EH (cell line): ENCODE results near the gene KIF3C.
"Not testable (repeated sequence)": the region's sequence is repeated elsewhere in the genome, so short reads cannot be mapped to it uniquely, and the experiment has no call there.

Experiments
- DNase-seq: peaks from one replicate; pipeline ENCODE4 v3.0.0-alpha.2; 2015; ENCODE audit warnings: low read depth

KIF3C gene

DNA sequence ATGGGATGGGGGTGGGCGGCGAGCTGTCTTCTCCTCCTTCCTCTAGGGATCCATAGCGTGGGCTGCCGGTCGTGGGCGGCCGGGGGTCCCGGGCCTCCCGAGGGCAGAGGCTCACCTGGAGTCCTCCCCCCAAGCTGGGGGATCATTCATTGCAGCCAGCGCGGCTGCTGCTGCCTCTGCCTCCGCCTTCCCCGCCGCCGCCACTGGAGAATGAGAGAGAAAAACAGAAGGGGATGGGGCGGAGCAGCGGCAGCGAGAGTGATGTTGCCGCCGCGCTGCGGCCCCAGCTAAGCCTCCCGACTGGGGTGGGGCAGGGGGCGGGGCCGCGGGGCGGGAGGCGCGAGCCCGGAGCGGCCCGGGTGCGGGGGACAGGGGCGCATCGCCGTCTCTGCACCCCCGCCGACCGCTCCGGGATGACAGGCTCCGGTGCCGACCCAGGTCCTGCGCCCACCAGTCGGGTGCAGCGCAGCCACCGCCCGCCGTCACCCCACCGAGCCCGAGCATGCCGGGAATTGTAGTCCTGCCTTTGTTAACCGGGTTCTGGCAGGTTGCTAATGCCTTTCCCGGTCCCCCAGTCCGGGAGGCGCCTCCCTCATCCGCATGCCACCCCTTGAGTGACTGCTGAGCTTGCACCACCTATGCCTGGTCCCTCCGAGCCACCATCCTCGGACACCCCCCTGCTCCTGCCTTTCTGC, at the start of gene KIF3C:
Gene KIF3C, minus strand, starts transcription at position 225 of the 695 bp plus-strand sequence. CDS start 580 bp downstream, outside the sequence.
- peak; percentile 69 for DNase-seq

DNA sequence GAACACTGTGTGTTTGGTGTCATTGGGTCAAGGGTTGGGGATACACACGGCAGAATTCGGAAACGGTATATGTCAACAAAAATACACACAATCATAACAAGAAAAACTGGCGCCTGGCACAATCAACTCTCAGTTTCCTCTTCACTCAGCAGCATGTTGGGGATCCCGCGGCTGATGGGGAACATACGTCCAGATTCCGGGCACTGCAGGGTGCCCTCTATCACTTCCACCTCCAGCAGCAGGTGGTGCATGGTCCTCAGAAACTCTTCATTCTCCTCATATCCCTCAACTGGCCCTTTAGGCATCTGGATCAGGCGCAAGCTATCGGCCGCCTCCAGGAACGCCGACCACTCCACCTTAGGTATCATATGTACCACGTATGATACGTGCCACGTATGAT, 45.8 kb upstream of the KIF3C start:
- not testable (repeated sequence) for DNase-seq

DNA sequence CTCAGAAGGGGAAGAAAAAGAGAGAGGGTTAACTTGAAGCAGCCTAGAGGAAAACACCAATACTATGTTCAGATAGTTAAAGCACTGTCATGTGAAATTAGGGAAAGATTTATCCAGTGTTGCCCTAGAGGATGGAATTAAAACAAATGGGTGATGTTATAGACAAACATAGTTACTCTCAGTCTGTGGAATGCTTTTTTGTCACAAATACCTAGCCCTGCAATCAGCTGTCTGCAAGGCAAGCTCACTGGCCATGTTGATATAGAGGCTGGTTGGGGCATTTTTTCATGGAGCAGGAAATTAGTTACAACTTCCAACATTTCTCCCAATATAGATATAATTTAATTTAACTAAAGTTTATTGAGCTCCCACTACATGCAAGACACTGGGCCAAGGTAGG, 43.2 kb upstream of the KIF3C start:
- no peak for DNase-seq

DNA sequence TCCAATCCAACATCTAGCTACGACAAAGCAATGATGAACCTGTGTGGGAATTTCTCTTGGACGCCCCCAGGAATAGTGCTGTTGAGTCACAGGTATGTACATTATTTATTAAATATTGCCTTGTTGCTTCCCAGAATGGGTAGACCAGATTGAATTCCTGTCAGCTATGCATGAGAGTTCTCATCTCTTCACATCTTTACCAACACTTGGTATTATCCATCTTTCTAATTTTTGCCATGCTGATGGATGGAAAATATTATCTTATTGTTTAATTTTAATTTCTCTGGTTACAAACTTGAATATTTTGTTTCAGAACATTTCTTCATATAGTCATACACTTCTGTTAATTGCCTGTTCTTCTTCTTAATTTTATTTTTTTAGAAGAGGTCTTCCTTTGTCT, 42.0 kb upstream of the KIF3C start:
- no peak for DNase-seq

DNA sequence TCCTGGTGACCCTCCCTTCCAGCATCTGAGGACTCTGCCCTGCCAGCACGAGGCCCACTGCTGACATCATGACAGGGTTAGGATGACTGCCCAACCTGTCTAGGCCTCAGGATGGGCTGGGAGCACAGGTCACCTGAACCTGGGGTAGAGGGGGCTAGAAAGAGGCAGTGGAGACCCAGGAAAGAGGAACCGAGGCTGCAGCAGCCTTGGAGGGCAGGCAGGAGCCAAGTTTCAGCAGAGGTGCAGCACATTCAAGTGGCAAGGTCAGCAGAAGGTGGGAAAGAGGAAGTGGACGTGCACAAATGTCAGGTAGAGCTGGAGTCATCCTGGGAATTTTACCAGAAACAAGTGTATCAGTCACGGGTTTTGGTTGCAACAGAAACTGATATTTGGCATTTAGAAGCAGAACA, 37.9 kb upstream of the KIF3C start:
- DNase-seq: no peak

DNA sequence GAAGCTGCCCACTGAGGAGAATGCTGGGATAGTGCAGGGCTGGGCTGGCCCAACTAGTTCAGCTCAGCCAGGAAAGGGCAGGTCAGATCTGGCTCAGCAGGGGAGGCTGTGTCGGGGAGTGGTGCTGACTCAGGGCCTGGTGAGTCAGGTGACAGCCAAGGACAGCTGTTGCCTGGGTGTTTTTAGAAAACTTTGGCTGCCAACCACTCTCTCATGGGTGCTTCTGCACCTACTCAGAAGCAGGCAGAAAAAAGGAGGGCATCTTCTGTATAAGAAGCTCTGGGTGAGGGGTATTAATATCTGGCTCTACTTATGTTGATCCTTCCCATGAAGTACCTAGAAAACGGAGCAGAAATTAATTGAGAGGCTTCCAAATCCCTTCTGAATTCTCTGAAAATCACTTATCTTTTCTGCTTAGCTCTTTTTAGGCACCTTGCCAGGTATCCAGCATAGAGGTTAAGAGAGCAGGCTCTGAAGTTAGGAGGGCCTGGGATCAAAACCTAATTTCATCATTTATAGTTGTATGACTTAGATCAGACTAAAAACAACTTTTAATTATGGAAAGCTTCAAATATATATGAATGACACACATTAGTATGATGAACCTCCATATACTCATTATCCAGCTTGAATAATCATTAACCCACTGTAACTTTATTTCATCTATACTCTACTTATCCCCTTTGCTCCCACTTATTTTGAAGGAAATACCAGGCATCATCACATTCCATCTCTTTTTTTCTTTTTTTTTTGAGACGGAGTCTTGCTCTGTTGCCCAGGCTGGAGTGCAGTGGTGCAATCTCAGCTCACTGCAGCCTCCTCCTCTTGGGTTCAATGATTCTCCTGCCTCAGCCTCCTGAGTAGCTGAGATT, 36.1 kb upstream of the KIF3C start:
- DNase-seq: peak; percentile 85

DNA sequence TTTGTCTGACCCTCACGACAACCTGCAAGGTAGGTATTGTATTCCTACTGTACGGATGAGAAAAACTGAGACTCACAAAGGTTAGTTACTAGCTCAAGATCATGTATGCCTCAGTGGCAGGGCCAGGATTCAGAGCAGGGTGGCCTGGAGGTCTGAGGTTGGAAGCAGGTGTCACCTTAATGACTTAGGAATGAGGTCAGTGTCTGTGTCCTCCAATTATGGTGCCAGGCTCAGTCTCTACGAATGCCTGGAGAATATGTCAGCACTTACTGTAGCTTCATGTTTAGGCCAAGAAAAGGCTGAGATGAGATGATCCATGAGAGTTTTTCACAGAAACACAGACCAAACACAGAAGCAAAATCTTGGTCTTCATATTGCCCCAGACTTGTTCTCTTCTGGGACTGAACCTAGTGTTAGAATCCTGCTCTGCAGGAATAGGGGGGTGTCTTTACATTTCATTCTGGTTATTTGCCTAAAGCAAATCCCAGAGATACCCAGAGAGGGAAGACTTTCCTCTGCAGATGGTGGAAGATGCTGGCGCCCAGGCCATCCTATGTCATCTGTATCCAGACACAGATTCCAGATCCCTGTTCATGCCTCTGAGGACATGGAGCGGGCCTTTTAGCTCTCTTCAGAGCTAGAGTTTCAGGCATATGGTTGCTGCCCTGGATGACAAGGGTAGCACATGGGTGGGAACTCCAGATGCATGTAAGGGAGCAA, 35.3 kb upstream of the KIF3C start:
- no peak for DNase-seq

DNA sequence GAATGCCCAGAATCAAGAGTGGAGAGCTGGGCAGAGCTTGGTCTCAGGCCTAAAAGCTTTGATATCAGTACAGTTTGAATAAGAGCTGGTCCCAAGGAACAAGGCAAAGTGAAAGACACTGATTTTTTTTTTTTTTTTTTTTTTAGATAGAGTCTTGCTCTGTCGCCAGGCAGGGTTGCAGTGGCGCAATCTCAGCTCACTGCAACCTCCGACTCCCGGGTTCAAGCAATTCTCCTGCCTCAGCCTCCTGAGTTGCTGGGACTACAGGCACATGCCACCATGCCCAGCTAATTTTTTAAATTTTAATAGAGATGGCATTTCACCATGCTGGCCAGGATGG, 34.4 kb upstream of the KIF3C start:
- not testable (repeated sequence) for DNase-seq

DNA sequence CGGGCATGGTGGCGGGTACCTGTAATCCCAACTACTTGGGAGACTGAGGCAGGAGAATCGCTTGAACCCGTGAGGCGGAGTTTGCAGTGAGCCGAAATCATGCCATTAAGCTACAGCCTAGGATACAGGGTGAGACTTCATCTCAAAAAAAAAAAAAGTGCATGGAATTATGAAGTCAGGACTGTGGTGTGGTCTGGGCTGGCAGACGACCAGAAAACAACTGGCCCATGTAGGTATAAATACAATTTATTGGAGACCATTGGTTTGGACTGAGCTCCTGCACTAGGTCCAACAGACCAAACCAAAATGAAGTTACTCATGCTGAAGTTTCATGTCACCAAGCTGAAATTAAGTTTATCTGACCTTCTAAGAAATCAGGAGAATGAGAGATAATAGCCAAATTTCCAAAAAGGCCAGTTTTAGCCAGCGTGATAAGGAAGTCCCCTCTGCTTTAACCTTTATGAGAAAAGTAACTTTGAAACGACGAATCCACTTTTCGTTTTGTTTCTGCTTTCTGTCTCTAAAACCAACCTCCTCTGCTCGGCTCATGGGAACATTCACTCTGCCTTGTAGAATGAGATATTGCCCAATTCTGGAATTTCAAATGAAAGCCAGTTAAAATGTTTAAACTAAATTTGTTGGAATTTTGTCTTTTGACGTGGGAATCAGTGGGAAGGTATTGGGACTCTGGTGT, 33.9 kb upstream of the KIF3C start:
- DNase-seq: peak; percentile 9

DNA sequence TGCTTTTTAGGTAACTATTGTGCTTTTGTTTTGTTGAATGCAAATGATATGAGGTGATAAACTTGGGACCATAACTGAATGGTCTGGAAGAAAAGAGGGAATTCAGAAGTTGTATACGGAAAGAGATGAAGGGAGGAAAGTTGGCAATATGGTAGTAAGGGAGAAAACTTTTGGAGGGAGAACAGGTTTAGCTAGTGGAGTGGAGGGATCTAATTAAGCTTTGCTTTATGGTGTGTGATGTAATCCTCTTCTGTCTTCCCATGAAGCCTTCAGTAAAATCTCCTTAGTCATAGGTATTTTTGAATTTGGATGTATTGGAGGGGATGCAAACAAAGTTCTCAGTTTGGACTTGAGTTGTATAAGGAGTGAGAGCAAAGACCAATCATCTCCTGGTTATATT, 31.4 kb upstream of the KIF3C start:
- DNase-seq: no peak

DNA sequence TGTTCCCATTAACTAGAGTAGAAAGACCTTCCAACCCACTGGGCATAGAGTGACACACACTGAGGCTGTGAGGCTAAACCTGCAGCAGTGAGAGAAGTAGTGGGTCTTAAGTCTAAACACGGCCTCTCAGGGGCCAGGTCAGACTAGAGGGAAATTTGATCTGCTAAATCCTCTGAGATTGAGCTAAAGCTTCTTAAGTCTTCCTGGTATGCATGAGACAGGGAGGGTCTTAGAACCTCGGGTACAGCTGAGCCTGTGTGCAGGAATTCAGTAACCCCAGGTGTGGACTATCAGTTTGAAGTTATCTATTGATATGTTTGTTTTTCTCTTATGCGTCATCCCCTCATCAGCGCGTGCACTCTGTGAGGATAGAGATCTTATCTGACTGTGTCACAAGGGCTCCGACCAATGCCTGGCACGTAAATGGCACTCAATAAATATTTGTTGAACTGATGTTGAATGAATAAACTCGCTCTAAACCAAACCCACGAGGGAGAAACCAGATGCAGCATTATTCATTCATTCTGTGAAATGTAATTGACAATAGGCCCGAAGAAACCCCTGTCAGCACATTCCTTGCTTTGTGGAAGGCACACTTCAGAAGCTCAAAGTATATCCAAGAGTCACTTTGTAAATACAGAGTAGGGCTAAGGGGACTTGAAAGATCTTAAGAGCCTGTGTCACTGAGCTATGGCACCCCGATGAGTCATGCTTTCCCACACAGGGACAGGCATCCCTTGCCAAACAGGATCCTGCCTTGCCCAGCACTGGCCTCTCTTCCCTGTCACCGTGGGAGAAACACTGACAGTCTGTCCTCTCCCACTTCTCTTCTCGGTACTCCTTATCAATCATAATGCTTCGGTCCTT, 29.9 kb upstream of the KIF3C start:
- DNase-seq: peak; percentile 72

DNA sequence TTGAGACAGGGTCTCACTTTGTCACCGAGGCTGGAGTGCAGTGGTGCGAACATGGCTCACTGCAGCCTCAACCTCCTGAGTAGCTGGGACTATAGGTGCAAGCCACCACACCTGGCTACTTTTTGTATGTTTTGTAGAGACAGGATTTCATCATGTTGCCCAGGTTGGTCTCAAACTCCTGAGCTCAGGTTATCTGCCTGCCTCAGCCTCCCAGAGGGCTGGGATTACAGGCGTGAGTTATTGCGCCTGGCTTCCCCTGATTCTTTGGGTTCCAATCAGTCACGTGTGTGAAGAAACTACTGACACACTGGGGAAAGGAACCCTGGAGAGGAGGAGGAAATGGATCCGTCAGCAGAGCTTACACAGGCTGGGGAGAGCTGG, 29.3 kb upstream of the KIF3C start:
- no peak for DNase-seq

DNA sequence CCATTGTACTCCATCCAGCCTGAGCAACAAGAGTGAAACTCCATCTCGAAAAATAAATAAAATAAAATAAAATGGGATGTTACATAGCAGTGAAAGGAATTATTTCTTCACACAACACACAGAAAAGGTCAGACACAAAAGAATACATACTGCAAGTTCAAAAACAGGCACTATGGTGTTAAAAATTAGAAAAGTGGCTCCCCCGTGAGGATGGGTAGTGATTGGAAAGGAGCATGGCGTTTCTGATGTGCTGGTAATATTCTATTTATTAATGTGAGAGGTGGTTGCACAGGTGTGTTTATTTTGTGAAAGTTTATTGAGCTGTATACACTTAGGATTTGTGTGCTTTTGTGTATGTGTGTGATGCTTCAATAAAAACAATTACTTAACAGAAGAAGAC, 28.6 kb upstream of the KIF3C start:
- DNase-seq: no peak

DNA sequence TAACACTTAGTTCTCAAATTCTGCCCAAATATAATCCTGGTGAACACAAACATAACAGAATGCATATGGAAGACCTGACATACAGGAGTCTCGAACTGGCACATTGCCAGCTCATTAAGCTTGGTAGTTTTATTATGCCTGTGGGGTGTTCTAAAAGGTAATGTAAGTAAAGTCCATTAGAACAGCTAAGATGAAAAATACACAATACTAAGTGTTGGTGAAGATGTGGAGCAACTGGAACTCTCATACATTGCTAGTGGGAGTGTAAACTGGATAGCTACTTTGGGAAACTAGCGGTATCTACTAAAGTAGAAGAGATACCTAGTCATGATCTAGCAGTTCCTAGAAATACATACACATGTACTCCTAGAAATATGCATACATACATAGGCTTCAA, 27.3 kb upstream of the KIF3C start:
- DNase-seq: no peak

DNA sequence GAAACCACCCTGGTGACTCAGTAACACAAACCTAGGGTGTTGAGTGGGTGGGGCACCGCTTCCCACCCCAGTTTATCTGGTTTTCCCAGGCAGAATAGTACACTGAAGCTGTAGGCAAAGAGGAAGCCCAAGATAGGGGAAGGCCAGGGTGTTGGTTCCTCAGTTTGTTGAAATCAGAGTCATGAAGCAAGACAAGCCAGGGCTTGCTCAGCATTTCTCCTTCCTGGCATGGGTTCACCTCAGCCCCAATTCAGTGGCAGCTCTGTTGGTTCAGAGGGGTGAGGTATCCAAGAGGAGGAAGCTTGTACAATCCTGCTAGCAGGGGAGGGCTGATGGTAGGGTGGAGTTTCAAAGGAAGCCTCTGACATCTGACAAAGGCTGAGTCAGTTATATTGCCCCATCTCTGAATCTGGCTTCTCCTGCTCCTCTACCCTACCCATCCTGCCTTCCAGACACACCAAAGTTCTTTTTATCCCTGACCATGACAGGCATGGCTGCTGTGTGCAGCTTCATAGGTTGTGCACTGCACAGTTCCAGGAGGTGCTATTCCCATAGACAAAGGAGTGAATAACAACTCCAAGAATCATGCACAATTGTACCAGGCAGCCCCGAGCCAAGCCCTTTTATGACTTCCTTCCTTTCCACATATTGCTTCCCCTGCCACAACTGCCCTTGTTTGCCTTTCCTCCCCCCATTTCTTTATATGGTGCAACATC, 26.7 kb upstream of the KIF3C start:
- peak; percentile 71 for DNase-seq

DNA sequence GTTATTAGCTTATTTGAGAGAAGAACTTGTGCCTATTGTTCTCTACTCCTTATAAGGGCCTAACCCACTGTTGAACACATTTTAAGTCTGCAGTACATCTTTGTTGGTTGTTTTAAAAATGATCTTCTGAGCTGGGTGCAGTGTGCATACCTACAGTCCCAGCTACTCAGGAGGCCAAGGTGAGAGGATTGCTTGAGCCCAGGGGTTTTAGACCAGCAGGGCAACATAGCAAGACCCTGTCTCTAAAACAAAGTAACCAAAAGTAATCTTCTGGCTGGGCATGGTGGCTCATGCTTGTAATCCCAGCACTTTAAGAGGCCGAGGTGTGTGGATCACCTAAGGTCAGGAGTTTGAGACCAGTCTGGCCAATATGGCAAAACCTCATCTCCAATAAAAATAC, 25.8 kb upstream of the KIF3C start:
- DNase-seq: no peak

DNA sequence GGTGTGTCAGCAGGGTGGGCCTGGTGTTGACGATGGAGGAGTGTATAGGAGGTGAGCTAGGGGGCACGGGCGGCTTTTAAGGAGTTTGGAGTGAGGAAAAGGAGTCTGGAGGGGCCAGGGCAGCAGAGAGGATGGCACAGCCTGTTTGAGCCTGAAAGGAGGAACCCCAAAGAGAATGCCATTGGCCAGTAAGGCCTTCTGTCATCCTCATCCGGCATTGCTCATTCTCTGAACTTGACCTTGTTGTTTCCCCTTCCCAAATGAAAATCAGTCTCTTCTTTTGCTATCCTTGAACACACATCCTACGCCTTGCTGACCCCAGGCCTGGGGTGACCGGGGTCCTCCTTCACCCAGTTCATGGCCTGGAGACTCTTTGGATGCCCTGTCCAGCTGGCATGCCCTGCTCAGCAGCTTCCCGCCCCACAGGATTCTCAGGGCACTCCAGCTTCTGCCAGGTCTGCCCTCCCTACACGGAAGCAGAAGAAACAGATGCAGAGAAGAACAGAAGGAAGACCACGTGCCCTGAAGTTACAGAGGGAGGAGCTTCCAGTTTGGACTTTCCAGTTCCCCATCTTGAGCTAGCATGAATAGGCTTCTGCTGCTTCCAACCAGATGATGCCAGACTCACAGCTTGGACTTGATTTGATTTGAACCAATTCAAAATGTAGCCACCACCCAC, 20.5 kb upstream of the KIF3C start:
- DNase-seq: no peak

DNA sequence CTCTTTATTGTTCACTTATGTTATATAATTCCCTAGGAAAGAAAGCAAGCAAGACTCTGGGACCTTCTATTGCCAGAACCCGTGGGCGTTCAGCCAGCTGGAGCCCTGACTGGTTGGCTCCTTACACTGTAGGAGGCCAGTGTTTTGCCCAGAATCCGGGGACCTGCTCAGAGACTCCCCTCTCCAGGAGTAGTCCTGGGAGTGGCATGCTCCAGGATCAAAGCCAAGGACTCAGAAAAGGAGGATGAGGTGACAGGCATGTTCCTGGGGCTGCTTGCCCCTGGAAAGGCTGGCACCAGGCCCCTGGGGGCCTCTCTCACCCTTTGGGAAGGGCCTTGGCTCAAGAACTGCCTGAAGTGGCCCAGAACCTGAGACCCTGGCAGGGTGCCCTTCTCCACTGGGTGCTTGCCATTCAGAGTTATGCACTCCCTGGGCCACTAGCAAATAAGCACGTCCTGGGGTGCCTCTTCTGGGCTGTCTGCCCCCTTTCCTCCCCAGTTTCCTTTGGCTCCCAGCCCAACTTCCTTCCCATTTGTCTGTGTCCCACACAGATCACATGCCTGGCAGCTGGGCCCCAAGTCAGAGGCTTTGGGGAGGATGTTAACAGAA, 19.6 kb upstream of the KIF3C start:
- DNase-seq: no peak

DNA sequence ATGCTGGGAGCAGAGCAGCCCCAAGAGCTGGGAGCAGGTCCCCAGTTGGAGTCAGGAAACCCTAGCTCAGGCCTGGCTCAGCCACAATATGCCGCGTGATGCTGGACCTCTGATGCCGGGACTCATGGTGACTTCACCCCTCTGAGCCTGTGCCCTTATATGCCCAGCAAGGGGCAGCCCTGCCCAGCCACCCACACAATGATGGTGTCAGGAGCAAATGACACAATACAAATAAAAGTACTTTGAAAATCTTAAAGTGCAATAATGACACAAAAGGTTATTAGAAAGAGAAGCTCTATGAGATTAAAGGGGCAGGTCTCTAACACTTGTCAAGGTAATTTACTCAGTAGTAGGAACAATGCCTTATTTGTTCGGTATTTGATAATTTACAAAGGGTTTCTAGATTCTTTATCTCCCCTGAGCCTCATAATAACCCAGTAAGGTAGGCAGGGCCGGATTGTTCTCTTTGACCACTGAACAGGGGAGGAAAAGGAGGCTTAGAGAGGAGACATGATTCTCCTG, 18.3 kb upstream of the KIF3C start:
- no peak for DNase-seq
